GM21515 (cell line): ENCODE data around the gene ZNF845.
"Not testable (repeated sequence)": the region's sequence is repeated elsewhere in the genome, so short reads cannot be mapped to it uniquely, and the experiment has no call there.

Experiments
- ATAC-seq: cut with Tn5 transposase; IDR thresholded peaks from one replicate; pipeline ENCODE4 v1.9.1; 2021; ENCODE audit not compliant: unreplicated experiment

The ZNF845 gene

DNA sequence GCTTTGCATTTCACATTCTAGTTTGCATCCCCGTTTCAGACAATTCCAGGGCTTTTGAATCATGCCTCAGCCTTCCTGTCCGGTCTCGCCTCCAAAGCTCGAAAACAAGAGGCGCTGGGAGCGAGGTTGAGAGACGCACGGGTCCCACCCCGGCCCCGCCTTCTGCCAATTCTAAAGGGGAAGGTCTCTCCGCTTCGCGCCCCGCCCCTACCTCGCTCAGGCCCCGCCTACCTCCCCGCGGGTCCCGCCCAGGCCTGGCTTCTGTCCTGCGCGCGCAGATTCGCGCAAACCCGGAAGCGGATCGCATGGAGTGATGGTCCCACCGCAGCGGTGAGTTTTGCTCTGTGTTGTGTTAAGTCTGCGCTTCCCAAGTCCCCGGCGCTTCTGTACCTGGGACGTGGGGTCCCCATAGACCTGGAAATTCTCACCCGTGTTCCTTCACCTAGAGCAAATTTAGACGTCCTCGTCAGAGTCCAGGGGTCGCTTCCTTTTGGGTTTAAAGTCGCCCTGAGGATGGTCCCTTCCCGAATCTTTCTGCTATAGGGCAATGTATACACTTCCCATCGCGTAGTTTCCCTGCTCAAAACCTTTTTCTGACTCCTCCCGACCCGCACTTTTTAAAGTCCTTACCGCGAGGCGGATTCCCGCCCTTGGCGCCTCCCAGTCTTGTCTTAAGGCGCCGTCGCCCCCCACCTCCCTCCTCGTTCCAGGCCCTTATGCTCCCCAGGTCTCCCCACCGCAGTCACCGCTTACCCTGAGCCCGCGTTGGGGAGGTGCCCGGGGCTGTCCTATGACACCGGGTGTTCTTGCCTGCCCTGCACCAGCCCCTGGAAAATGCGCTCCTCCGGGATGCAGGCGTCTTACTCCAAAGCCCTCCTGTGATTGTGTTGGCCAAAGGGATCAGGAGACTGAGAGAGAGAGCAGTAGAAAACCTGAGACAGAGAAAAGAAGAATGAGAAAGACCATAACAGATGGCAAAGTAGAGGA lies at the start of gene ZNF845:
Gene ZNF845 (plus strand): TSS at position 287 of the 987 bp plus-strand sequence. CDS start 7,559 bp downstream, outside the sequence.
- peak; percentile 97 for ATAC-seq

DNA sequence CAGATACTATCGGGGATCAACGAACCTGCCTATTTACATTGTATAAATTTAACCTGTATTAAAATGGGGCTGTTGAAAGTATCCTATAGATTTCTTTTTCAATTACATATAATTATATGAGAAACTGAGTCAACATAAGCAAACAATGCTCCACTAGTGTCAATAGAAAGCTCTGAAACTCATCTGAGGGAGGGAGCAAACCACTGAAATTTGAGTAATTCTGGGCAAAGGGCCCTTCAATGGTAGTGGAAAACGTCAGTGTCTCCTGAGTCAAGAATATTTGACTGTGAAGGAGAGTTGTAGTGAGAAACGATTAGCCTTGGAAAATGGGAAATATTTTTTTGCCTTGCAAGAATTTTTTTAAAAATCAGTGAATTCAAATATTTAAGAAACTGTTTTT lies 48.5 kb upstream of the ZNF845 start:
- no peak for ATAC-seq

DNA sequence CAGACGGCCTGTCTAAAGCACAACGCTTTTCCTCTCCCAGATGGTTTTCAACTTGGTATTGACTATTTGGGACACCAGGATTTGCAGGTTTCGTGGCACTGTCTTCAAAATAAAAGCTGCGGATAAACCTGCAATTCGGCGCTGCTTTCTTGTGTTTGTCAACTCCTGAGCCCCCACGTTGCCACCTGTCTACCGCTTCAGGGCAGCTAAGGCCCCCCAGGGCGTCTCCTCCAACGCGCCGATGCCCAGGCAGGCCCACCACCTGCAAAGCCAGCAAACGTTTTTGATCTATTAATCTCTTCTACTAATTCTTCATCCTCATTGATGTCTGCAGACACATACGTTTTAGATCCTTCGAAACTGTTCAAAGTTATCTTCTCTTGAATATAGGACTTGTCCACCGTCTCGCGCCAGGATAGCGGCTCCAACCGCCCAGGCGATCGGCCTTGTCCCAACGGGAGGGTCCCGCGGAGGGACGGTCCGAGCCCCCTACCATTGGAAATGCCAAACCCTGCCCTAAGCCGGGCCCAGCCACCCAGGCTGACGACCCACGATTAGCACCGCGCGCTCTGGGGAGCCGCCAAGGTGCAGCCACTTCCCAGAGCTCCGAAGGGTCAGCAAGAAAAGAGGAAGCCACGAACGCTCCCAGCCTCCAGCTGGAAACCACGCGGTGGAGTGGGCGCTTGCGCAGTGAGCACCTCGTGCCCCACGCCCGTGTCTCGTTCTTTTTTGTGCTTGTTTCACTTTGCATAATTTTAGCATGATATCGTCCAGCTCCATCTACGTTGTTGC lies 42.6 kb upstream of the ZNF845 start:
- ATAC-seq = no peak

DNA sequence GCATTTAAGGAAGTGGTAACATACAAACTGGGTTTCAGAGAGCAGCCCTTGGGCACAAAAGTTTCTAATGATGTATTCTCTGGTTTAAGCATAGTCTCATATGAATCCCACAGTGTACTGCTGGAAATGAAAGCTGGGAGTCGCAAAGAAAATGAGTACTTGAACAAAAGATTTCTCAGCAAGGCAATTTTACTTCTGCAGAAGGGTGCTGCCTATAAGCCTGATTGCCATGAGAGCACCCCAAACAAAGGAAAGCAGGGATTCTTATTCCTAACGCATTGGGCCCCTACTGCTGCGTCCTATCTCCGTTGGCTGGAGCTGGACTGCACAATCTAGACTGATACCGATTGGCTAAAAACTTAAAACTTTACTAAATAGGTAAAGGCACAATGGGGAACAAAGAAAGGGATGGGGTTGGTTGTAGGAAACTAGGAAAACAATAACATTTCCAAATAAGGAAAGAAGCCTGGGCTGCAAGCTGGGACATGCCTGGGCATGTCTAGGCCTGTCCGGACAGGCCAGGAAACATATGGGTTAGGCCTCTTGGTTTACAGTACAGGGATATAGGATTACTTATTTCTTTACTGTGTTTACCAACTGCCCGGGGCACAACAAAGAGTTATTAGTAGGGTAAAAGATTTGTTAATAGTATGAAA lies 38.6 kb upstream of the ZNF845 start:
- no peak for ATAC-seq

DNA sequence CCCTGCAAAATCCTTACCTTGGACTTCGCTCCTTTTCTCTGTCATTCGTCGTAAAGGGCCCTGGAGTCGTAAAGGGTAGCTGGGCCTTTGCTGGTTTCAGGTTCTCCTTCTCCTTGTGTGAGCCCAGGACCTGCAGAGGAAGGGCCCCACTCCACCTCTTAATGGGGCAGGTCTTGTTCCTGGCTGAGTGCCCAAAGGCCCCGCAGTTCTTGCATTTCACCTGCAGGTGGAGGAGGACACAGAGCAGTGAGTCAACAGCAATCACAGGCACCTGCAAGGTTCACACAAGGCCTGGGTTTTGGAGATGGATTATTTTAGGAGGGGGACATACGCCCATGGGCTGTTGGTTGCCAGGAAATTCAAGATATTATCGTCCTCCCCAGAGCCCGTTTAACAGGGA lies 32.2 kb upstream of the ZNF845 start:
- not testable (repeated sequence) for ATAC-seq

DNA sequence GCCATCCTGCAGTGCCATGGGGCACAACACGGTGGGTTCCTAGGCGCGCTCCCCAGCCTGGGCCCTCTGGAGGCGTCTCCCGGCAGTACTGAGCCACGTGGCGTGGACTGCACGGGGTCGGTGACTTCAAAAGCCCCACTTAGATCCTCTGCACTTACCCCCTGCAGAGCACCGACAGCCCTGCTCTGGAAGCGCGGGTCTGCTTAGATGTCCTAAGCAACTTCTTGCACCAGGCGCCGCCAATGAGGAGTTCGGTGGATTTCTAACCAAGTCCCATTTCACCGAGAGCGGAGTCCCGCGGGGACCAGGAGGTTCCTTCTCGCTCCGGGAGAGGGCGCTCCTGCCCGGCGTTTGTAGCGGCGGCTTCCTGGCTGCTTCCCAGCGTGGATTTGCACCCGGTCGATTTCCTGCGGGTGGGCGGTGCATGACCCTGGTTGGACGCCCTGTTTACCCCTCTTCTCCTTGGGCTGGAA lies 25.2 kb upstream of the ZNF845 start:
- ATAC-seq = no peak

DNA sequence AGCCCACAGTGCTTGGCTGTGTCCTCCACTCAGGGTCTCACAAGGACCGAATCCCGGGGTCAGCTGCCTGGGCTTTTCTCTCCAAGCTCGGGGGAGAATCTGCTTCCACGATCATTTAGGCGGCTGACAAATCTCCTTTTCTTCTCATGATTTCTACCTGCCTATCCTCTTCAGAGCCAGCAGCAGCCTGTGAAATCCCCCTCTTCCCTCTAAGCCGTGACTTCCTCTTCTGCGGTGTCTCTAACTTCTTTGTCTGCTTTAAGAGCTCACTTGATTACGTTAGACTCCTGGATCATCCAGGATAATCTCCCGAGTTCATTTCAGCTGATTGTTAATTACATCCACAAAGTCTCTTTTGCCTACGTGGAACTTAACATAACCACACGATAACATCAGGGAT lies 22.5 kb upstream of the ZNF845 start:
- no peak for ATAC-seq

DNA sequence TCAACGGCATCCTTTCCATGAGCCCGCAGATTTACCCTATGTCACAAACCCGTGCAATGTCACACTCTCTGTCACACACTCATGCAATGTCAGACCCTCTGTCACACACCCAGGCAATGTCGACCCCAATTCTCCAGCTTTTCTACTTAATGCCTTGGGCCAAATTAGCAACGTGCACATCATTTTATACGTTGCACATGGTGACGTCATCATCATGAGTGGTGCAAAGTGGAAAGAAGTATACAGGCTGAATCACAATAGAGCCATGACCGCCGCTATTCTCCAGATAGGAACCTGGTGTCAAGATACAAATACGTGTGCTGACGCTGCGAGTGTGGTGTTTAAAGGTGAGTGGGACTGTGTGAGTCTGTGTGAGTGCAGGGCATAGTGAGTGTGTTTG lies 21.7 kb upstream of the ZNF845 start:
- ATAC-seq = no peak

DNA sequence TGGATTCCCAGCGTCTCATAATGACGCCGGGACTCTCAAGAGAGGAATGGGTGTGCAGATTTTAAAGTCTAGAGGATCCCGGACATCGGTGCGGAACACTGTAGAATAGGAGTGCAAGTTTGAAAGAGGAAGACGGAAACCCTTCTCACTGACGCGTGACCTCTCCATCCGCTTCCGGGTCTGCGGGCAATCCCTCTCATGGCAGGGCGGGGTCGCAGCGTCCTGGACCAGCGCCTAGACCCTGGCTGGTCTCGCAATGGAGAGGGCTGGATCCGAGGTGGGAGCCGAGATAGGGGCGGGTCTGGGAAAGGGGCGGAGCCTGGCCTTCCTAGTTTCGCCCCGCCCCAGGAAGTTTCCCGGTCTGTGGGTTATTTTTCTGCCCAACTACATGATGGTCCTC lies 4.6 kb upstream of the ZNF845 start:
- no peak for ATAC-seq

DNA sequence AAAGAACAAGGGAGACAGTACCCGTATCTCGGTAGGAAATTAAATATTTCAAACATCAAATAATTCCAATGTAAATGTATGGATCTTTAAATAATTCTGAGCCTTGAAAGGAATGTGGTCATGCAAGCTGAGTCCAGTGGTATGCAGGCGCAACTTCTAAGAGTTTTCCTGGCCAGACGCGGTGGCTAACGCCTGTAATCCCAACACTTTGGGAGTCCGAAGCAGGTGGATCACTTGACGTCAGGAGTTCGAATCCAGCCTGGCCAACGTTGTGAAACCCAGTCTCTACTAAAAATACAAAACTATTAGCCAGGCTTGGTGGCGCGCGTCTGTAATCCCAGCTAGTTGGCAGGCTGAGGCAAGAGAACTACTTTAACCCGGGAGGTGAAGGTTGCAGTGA lies 1.1 kb upstream of the ZNF845 start:
- no peak for ATAC-seq

DNA sequence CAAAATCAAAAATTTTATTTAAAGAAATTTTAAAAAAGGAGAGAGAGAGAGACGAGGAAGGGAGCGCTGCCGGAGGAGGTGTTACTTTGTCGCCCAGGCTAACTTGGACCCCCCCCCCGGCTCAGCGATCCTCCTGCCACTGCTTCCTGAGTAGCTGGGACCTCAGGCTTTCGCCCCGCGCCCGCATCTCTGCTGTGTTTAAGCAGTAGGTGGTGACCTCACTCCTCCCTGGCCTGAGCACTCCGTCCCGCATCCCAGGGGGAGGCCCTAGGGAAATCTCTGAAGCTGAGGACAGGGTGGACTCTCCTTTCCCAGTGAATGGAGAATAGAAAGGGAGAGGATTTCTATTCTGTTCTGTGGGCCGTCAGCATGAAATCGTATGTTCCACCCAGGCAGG lies 485 bp upstream of the ZNF845 start:
- no peak for ATAC-seq

DNA sequence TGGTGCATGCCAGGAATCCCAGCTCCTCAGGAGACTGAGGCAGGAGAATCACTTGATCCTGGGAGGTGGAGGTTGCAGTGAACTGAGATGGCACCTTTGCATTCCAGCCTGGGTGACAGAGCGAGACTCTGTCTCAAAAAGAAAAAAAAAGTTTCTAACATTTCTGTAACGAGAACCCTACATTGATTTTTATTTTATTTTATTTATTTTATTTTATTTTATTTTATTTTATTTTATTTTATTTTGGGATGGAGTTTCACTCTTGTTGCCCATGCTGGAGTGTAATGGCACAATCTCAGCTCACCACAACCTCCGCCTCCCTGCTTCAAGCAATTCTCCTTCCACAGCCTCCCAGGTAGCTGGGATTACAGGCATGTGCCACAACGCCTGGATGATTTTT lies 10.9 kb downstream of the ZNF845 start:
- not testable (repeated sequence) for ATAC-seq

DNA sequence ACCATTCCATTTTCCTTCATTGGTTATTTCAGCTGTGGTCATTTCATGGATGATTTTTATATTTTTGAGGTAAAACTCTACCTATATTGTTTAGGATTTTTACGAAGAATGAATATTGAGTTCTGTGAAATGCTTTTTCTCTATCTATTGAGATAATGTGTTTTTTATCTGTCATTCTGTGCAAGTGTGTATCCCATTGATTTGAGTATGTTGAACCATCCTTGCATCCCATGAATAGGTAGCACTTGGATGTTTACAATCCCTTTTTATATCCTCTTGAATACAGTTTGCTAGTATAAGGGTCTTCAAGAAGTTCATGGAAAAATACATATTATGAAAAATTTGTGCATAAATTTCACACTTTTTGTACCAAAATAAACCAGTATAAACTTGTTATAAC lies 22.2 kb downstream of the ZNF845 start:
- ATAC-seq = no peak

DNA sequence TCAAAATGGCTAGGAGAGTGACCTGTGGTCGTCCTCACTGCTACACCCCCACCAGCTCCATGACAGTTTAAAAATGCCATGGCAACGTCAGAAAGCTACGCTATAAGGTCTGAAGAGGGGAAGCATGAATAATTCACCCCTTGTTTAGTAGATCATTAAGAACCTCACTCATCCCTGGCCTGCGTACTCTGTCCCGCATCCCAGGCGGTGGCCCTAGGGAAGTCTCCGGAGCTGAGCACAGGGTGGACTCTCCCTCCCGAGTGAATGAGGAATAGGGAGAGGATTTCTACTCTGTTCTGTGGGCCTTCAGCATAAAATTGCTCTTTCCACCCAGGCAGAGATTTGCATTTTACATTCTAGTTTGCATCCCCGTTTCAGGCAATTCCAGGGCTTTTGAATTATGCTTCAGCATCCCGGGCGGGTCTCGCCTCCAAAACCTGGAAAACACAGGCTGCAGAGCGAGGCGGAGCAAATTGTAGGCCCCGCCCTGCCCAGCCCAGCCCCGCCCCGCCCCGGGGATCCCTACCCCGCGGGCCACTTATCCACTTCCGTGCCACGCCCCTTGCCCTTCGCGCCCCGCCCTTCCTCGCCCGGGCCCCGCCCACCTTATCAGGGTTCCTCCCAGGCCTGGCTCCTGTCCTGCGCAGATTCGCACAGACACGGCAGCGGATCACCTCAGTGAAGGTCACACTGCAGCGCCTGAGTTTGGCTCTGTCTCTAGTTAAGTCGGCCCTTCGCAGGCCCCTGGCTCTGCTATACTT lies 24.5 kb downstream of the ZNF845 start:
- no peak for ATAC-seq

DNA sequence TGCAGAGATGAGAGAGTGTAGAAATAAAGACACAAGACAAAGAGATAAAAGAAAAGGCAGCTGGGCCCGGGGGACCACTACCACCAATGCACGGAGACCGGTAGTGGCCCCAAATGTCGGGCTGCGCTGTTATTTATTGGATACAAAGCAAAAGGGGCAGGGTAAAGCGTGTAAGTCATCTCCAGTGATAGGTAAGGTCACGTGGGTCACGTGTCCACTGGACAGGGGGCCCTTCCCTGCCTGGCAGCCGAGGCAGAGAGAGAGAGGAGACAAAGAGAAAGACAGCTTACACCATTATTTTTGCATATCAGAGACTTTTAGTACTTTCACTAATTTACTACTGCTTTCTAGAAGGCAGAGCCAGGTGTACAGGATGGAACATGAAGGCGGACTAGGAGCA lies 26.5 kb downstream of the ZNF845 start:
- not testable (repeated sequence) for ATAC-seq

DNA sequence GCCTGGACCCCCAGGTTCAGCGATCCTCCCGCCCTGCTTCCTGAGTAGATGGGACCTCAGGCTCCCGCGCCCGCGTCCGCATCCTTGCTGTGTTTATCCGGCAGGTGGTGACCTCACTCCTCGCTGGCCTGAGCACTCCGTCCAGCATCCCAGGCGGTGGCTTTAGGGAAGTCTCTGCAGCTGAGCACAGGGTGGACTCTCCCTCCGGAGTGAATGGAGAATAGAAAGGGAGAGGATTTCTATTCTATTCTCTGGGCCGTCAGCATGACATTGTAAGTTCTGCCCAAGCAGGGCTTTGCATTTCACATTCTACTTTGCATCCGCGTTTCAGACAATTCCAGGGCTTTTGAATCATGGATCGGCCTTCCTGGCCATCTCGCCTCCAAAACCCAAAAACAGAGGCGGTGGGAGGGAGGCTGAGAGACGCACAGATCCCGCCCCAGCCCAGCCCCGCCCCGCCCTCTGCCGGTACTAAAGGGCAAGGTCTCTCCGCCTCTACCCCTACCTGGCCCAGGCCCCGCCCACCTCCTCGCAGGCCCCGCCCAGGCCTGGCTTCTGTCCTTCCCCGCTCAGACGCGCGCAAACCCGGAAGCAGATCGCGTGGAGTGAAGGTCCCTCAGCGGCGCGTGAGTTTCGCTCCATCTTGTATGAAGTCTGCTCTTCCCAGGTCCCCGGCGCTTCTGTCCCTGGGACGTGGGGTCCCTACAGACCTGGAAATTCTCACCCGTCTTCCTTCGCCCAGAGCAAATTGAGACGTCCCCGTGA lies 31.8 kb downstream of the ZNF845 start, which contains the start of gene ZNF525:
Gene ZNF525 (plus strand): TSS at position 572 of the 765 bp plus-strand sequence. CDS start 6,577 bp downstream, outside the sequence.
- ATAC-seq = peak; percentile 96

DNA sequence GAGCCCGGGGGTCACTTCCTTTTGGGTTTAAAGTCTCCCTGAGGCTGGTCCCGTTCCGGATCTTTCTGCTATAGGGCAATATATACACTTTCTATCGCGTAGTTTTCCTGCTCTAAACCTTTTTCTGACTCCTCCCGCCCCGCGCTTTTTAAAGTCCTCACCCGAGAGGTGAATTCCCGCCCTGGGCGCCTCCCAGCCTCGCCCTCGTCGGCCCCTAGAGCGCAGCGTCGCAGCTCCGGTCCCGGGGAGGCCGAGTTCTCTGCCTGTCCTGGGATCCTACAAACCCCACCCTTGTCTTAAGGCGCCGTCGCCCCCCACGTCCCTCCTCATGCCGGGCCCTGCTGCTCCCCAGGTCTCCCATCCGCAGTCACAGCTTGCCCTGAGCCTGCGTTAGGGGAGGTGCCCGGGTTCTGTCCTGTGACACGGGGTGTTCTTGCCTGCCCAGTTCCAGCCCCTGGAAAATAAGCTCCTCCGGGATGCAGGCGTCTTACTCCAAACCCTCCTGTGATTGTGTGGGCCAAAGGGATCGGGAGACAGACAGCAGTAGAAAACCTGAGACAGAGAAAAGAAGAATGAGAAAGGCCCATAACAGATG lies 32.4 kb downstream of the ZNF845 start:
- ATAC-seq = peak; percentile 40

DNA sequence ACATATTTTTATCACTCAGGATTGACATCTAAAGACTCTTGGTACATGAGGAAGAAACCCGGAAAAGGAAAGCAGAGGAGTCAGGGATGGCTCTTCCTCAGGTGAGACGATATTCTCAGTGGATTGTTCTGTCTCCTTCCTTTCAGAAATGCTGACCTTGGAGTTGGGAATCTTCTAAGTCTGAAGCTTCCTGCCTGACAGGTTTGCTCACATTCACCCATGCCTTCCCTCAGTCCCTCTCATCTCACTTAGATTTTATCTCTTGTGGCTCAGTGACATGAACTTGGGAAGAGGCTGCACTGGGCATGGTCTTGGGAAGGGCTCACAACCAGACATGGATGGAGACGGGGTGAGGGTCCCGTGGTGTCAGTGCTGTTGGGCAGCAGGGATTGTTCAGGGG lies 38.6 kb downstream of the ZNF845 start:
- ATAC-seq = no peak

DNA sequence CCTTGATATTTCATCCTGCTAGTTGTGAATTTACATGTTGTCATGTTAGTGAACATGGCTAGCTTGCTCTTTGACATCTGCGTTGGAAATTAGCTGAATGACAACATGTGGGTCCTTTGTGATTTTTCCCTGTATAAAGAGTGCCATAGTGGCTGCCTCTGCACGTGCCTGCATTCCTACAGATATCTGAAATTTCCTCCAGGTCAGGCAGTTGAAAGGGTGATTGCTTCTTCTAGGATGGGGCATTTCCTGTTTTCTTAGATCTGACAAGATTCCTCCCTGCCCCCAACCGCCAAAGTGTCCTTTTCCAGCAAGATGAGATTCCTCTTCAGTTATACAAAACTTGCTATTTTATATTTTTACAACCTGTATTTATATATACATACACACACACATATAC lies 40.7 kb downstream of the ZNF845 start:
- ATAC-seq = no peak
